ENCODE results near the gene INPP5F. TPM values are rescaled to one million over a fixed set of nuclear protein-coding genes. Genes with fewer than 3 reads are reported as not detected.

Gene INPP5F
- polyA plus RNA-seq, 1 experiment = 22.3 TPM

DNA sequence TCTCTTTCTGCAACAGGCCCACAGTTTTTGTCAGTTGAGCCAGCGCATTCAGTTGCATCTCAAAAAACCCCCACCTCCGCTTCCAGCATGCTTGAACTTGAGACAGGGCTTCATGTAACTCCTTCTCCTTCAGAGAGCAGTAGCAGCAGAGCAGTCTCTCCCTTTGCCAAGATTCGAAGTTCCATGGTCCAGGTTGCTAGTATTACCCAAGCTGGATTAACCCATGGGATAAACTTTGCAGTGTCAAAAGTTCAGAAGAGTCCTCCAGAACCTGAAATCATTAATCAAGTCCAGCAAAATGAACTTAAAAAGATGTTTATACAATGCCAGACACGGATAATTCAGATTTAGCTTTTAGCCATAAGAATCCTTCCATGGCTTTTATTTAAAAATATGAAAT lies 101.6 kb downstream of the INPP5F start:
- Histone ChIP-seq H3K9me3 (ENCODE audit: control insufficient read depth, insufficient read depth, low read length) (no peaks in the 10 kb centered on the region), H3K27me3 (ENCODE audit: control insufficient read depth, insufficient read depth, low read length) (no peaks in the 10 kb centered on the region), H3K27ac (ENCODE audit: low read depth, low read length) (no peak overlapping the region), H3K4me3 (ENCODE audit: low read depth, low read length) (no peak overlapping the region)
- ChIA-PET CTCF (interaction anchor here (2.9 kb wide), 1 partner anchor 77 kb away, joined by 10 read pairs; no protein-coding TSS in a partner anchor), POLR2A (no interaction called here)
- no peak for DNase-seq (ENCODE audit: low read depth, low spot score)
- TF ChIP-seq, protein P1, sequence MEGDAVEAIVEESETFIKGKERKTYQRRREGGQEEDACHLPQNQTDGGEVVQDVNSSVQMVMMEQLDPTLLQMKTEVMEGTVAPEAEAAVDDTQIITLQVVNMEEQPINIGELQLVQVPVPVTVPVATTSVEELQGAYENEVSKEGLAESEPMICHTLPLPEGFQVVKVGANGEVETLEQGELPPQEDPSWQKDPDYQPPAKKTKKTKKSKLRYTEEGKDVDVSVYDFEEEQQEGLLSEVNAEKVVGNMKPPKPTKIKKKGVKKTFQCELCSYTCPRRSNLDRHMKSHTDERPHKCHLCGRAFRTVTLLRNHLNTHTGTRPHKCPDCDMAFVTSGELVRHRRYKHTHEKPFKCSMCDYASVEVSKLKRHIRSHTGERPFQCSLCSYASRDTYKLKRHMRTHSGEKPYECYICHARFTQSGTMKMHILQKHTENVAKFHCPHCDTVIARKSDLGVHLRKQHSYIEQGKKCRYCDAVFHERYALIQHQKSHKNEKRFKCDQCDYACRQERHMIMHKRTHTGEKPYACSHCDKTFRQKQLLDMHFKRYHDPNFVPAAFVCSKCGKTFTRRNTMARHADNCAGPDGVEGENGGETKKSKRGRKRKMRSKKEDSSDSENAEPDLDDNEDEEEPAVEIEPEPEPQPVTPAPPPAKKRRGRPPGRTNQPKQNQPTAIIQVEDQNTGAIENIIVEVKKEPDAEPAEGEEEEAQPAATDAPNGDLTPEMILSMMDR (IDR thresholded peaks at IDR 0.05; ENCODE audit: low read depth, low read length) = no peak

DNA sequence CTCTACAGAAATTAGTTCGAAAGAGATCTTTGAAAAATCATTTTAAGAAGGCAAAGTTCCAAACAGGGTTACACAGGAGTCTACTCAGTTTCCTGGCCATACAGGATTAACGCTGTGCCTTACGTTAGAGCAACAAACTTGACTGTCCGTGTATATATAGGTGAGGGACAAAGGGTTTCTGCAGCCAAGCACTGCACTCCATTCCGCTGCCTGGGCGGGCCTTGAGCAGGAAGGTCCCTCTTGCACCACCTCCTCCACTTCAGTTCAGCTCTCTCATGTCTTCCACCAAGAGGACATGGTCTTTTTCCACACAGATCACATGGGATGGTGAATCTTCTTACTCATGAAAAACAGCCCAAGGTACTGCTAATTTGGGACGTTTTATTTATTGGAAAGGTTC lies 103.6 kb downstream of the INPP5F start:
- DNase-seq (ENCODE audit: low read depth, low spot score) = no peak
- TF ChIP-seq, protein P1 (IDR thresholded peaks at IDR 0.05; ENCODE audit: low read depth, low read length) = no peak
- H3K9me3 ChIP-seq (ENCODE audit: control insufficient read depth, insufficient read depth, low read length) = no peaks in the 10 kb centered on the region
- ChIA-PET CTCF (interaction anchor here (1.2 to 3.9 kb wide), 2 partner anchors 18 to 30 kb away, joined by 3 to 16 read pairs; no protein-coding TSS in a partner anchor), POLR2A (no interaction called here)
- no peaks in the 10 kb centered on the region for H3K27me3 ChIP-seq (ENCODE audit: control insufficient read depth, insufficient read depth, low read length)
- no peak overlapping the region for H3K27ac ChIP-seq (ENCODE audit: low read depth, low read length)
- H3K4me3 ChIP-seq (ENCODE audit: low read depth, low read length) = no peak overlapping the region

DNA sequence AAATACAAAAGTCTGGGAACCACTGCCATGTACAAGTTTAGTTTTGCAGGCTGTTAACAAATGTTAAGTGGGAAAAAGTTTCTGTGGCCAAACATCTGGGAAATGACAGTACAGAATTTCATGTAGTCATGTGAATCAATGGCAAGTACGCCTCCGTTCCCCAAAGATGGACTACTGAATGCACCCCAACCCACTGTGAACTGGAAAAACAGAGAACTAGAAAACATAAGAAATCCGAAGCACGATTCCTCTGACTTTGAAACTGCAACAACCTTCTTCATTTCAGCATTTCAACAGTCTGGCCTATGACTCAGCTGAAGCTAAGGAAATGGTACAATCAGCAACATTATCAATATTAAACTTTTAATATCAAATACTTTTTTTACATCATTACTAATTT lies 105.0 kb downstream of the INPP5F start:
- Histone ChIP-seq H3K27ac (ENCODE audit: low read depth, low read length) (no peak overlapping the region), H3K27me3 (ENCODE audit: control insufficient read depth, insufficient read depth, low read length) (no peaks in the 10 kb centered on the region), H3K9me3 (ENCODE audit: control insufficient read depth, insufficient read depth, low read length) (no peaks in the 10 kb centered on the region), H3K4me3 (ENCODE audit: low read depth, low read length) (no peak overlapping the region)
- ChIA-PET CTCF (interaction anchor here (1.2 to 3.9 kb wide), 4 partner anchors 17 to 81 kb away, joined by 3 to 16 read pairs (median 4); no protein-coding TSS in a partner anchor), POLR2A (no interaction called here)
- DNase-seq (ENCODE audit: low read depth, low spot score) = no peak
- TF ChIP-seq, protein P1 (IDR thresholded peaks at IDR 0.05; ENCODE audit: low read depth, low read length) = no peak

DNA sequence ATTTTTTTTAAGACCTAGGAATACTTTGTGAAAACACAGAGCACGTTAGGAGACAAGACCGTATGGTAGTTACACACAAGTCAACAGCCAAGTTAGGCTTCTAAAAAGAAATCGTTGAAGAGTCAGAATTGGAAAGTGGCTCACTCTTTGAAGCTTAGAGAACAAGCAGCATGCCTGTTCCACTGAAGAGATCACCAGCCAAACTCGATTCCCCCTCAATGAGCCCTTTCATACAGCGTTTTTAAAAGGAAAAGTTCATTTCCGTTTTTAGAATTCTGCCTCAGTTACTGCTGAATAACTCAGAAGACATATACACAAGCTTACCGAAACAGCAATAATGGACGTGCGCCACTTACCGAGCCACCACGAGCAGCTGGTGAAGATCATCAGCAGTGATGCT lies 105.8 kb downstream of the INPP5F start:
- Histone ChIP-seq H3K9me3 (ENCODE audit: control insufficient read depth, insufficient read depth, low read length) (no peaks in the 10 kb centered on the region), H3K27me3 (ENCODE audit: control insufficient read depth, insufficient read depth, low read length) (no peaks in the 10 kb centered on the region), H3K4me3 (ENCODE audit: low read depth, low read length) (no peak overlapping the region), H3K27ac (ENCODE audit: low read depth, low read length) (no peak overlapping the region)
- DNase-seq (ENCODE audit: low read depth, low spot score) = no peak
- CTCF ChIA-PET = interaction anchor here (0.5 to 3.9 kb wide), 5 partner anchors 28 to 224 kb away, joined by 3 to 16 read pairs (median 6); partner anchors contain the start of gene INPP5F
- TF ChIP-seq, protein P1 (IDR thresholded peaks at IDR 0.05; ENCODE audit: low read depth, low read length) = no peak
- POLR2A ChIA-PET = no interaction called here

DNA sequence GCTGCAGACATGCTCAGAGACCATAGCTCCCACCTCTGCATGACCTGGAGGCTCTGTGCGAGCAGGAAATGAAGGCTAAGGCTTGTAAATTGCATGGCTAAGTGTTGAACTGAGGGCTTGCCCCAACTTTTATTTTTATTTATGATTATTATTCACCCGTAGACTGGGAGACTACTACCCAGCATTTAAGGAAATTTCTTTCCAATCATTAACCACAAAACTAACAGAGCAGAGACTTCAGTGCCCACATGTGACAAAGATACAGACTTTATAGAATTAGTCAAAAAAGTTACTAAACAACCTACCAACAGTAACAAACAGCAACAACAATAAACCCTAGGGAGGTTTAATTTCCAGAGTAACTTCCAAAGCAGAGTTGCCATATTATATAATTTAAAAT lies 107.1 kb downstream of the INPP5F start:
- TF ChIP-seq, protein P1 (IDR thresholded peaks at IDR 0.05; ENCODE audit: low read depth, low read length) = no peak
- H3K27me3 ChIP-seq (ENCODE audit: control insufficient read depth, insufficient read depth, low read length) = no peaks in the 10 kb centered on the region
- H3K27ac ChIP-seq (ENCODE audit: low read depth, low read length) = no peak overlapping the region
- ChIA-PET CTCF (interaction anchor here (1.6 to 3.9 kb wide), 2 partner anchors 26 to 82 kb away, joined by 6 to 16 read pairs; no protein-coding TSS in a partner anchor), POLR2A (no interaction called here)
- no peak overlapping the region for H3K4me3 ChIP-seq (ENCODE audit: low read depth, low read length)
- DNase-seq (ENCODE audit: low read depth, low spot score) = no peak
- H3K9me3 ChIP-seq (ENCODE audit: control insufficient read depth, insufficient read depth, low read length) = no peaks in the 10 kb centered on the region

Measured in AG04450 (cell line).